ENCODE data around the gene DGKB. TPM values are rescaled to one million over a fixed set of nuclear protein-coding genes. Genes with fewer than 3 reads are reported as not detected.

Gene DGKB
- total RNA-seq, 1 experiment from 2014 or later, result 1.9 TPM

DNA sequence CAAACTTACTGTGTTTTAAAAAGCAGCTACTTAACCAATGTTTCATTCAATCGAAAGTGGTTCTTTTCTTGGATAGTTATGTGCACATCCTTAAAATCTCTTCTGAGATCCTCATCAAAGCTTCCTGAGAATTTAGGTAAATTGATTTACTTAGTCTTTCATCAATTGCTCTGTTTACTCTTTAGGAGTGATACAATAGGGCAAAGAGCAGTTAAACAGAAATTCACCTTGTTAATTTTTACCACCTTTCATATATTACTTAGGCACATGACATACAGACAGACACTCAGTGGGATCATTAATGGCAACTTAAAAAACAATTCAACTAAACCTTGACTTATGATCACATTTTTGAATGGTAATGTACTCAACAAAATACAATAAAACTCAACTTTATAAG is 456.3 kb downstream of the DGKB start (continued):
- no peak for TF ChIP-seq EMX1 (CRISPR knock-in tag; IDR thresholded peaks at IDR 0.05)
- no peak for TF ChIP-seq CREM (CRISPR knock-in tag; IDR thresholded peaks at IDR 0.05)
- TF ChIP-seq, protein P1, sequence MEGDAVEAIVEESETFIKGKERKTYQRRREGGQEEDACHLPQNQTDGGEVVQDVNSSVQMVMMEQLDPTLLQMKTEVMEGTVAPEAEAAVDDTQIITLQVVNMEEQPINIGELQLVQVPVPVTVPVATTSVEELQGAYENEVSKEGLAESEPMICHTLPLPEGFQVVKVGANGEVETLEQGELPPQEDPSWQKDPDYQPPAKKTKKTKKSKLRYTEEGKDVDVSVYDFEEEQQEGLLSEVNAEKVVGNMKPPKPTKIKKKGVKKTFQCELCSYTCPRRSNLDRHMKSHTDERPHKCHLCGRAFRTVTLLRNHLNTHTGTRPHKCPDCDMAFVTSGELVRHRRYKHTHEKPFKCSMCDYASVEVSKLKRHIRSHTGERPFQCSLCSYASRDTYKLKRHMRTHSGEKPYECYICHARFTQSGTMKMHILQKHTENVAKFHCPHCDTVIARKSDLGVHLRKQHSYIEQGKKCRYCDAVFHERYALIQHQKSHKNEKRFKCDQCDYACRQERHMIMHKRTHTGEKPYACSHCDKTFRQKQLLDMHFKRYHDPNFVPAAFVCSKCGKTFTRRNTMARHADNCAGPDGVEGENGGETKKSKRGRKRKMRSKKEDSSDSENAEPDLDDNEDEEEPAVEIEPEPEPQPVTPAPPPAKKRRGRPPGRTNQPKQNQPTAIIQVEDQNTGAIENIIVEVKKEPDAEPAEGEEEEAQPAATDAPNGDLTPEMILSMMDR (IDR thresholded peaks at IDR 0.05), result no peak
- TF ChIP-seq RORB (CRISPR knock-in tag; IDR thresholded peaks at IDR 0.05), result no peak
- TF ChIP-seq, protein P2, sequence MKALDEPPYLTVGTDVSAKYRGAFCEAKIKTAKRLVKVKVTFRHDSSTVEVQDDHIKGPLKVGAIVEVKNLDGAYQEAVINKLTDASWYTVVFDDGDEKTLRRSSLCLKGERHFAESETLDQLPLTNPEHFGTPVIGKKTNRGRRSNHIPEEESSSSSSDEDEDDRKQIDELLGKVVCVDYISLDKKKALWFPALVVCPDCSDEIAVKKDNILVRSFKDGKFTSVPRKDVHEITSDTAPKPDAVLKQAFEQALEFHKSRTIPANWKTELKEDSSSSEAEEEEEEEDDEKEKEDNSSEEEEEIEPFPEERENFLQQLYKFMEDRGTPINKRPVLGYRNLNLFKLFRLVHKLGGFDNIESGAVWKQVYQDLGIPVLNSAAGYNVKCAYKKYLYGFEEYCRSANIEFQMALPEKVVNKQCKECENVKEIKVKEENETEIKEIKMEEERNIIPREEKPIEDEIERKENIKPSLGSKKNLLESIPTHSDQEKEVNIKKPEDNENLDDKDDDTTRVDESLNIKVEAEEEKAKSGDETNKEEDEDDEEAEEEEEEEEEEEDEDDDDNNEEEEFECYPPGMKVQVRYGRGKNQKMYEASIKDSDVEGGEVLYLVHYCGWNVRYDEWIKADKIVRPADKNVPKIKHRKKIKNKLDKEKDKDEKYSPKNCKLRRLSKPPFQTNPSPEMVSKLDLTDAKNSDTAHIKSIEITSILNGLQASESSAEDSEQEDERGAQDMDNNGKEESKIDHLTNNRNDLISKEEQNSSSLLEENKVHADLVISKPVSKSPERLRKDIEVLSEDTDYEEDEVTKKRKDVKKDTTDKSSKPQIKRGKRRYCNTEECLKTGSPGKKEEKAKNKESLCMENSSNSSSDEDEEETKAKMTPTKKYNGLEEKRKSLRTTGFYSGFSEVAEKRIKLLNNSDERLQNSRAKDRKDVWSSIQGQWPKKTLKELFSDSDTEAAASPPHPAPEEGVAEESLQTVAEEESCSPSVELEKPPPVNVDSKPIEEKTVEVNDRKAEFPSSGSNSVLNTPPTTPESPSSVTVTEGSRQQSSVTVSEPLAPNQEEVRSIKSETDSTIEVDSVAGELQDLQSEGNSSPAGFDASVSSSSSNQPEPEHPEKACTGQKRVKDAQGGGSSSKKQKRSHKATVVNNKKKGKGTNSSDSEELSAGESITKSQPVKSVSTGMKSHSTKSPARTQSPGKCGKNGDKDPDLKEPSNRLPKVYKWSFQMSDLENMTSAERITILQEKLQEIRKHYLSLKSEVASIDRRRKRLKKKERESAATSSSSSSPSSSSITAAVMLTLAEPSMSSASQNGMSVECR (CRISPR knock-in tag; IDR thresholded peaks at IDR 0.05; ENCODE audit: borderline replicate concordance), result no peak
- TF ChIP-seq E2F1 (CRISPR knock-in tag; IDR thresholded peaks at IDR 0.05), result no peak
- TF ChIP-seq, protein P3, sequence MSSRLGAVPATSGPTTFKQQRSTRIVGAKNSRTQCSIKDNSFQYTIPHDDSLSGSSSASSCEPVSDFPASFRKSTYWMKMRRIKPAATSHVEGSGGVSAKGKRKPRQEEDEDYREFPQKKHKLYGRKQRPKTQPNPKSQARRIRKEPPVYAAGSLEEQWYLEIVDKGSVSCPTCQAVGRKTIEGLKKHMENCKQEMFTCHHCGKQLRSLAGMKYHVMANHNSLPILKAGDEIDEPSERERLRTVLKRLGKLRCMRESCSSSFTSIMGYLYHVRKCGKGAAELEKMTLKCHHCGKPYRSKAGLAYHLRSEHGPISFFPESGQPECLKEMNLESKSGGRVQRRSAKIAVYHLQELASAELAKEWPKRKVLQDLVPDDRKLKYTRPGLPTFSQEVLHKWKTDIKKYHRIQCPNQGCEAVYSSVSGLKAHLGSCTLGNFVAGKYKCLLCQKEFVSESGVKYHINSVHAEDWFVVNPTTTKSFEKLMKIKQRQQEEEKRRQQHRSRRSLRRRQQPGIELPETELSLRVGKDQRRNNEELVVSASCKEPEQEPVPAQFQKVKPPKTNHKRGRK (CRISPR knock-in tag; IDR thresholded peaks at IDR 0.05; ENCODE audit: borderline replicate concordance), result no peak
- no peak for TF ChIP-seq ELF4 (CRISPR knock-in tag; IDR thresholded peaks at IDR 0.05; ENCODE audit: low read depth)

GRCh38 chr7:14438366-14438765 is 464.2 kb downstream of the DGKB start:
- POLR2A ChIA-PET, result no interaction called here
- Mint-ChIP-seq H3K27me3 (ENCODE audit: low read depth) (no peaks in the 10 kb centered on the region), H3K36me3 (no peaks in the 10 kb centered on the region), H3K4me3 (no peak overlapping the region), H3K27ac (no peak overlapping the region), H3K4me1 (no peaks in the 10 kb centered on the region), H3K9me3 (no peaks in the 10 kb centered on the region)
- no peak for TF ChIP-seq ZBTB21 (CRISPR knock-in tag; IDR thresholded peaks at IDR 0.05; ENCODE audit: borderline replicate concordance)
- no peak for TF ChIP-seq TEAD1 (CRISPR knock-in tag; IDR thresholded peaks at IDR 0.05)
- no peak for TF ChIP-seq KAT7 (CRISPR knock-in tag; IDR thresholded peaks at IDR 0.05; ENCODE audit: borderline replicate concordance)
- TF ChIP-seq, protein P4, sequence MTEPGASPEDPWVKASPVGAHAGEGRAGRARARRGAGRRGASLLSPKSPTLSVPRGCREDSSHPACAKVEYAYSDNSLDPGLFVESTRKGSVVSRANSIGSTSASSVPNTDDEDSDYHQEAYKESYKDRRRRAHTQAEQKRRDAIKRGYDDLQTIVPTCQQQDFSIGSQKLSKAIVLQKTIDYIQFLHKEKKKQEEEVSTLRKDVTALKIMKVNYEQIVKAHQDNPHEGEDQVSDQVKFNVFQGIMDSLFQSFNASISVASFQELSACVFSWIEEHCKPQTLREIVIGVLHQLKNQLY (CRISPR knock-in tag; IDR thresholded peaks at IDR 0.05), result no peak
- TF ChIP-seq NFE2L1 (CRISPR knock-in tag; IDR thresholded peaks at IDR 0.05), result no peak
- TF ChIP-seq, protein P5, sequence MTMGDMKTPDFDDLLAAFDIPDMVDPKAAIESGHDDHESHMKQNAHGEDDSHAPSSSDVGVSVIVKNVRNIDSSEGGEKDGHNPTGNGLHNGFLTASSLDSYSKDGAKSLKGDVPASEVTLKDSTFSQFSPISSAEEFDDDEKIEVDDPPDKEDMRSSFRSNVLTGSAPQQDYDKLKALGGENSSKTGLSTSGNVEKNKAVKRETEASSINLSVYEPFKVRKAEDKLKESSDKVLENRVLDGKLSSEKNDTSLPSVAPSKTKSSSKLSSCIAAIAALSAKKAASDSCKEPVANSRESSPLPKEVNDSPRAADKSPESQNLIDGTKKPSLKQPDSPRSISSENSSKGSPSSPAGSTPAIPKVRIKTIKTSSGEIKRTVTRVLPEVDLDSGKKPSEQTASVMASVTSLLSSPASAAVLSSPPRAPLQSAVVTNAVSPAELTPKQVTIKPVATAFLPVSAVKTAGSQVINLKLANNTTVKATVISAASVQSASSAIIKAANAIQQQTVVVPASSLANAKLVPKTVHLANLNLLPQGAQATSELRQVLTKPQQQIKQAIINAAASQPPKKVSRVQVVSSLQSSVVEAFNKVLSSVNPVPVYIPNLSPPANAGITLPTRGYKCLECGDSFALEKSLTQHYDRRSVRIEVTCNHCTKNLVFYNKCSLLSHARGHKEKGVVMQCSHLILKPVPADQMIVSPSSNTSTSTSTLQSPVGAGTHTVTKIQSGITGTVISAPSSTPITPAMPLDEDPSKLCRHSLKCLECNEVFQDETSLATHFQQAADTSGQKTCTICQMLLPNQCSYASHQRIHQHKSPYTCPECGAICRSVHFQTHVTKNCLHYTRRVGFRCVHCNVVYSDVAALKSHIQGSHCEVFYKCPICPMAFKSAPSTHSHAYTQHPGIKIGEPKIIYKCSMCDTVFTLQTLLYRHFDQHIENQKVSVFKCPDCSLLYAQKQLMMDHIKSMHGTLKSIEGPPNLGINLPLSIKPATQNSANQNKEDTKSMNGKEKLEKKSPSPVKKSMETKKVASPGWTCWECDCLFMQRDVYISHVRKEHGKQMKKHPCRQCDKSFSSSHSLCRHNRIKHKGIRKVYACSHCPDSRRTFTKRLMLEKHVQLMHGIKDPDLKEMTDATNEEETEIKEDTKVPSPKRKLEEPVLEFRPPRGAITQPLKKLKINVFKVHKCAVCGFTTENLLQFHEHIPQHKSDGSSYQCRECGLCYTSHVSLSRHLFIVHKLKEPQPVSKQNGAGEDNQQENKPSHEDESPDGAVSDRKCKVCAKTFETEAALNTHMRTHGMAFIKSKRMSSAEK (CRISPR knock-in tag; IDR thresholded peaks at IDR 0.05; ENCODE audit: borderline replicate concordance), result no peak
- no peak for TF ChIP-seq FOXJ3 (CRISPR knock-in tag; IDR thresholded peaks at IDR 0.05; ENCODE audit: borderline replicate concordance)
- CTCF ChIA-PET, result no interaction called here
- no peak for DNase-seq (ENCODE audit: low spot score)
- no peak for ATAC-seq
